GM23248 (cell line): ENCODE data around the gene PON3. TPM values are rescaled to one million over a fixed set of nuclear protein-coding genes. Genes with fewer than 3 reads are reported as not detected.
A peak's percentile ranks its signal among the peaks of the same experiment; 100 is the strongest.

Experiments used
- DNase-seq: peaks from one replicate; pipeline ENCODE4 v3.0.0-alpha.2; 2015
- H2AFZ ChIP-seq: fragments of 200-600 bp; sonication (generic); 2 replicates; pipeline ENCODE4 v1.6.1; 2016; ENCODE audit warnings: antibody characterized with exemption
- H3F3A ChIP-seq: fragments of 200-600 bp; sonication (generic); 2 replicates; pipeline ENCODE4 v1.6.1; 2016; ENCODE audit warnings: mild to moderate bottlenecking, antibody characterized with exemption, mixed run types; ENCODE audit not compliant: insufficient read depth
- H3K27ac ChIP-seq: fragments of 200-600 bp; sonication (generic); 2 replicates; pipeline ENCODE4 v1.5.1; 2016; ENCODE audit warnings: mild to moderate bottlenecking
- H3K27me3 ChIP-seq: fragments of 200-600 bp; sonication (generic); replicated peaks from 2 replicates; pipeline ENCODE4 v1.6.1; 2016; ENCODE audit warnings: mild to moderate bottlenecking; ENCODE audit not compliant: insufficient read depth
- H3K36me3 ChIP-seq: fragments of 200-600 bp; sonication (generic); 2 replicates; pipeline ENCODE4 v1.6.1; 2016; ENCODE audit warnings: low read depth, mild to moderate bottlenecking
- H3K4me1 ChIP-seq: fragments of 200-600 bp; sonication (generic); 2 replicates; pipeline ENCODE4 v1.6.1; 2016; ENCODE audit warnings: mild to moderate bottlenecking; ENCODE audit not compliant: insufficient read depth
- H3K4me2 ChIP-seq: fragments of 200-600 bp; sonication (generic); one replicate; pipeline ENCODE4 v1.6.1; 2016; ENCODE audit warnings: mild to moderate bottlenecking; ENCODE audit not compliant: unreplicated experiment
- H3K4me3 ChIP-seq: fragments of 200-600 bp; sonication (generic); 2 replicates; pipeline ENCODE4 v1.5.1; 2016; ENCODE audit warnings: mild to moderate bottlenecking
- H3K79me2 ChIP-seq: fragments of 200-600 bp; sonication (generic); 2 replicates; pipeline ENCODE4 v1.6.1; 2016; ENCODE audit warnings: mild to moderate bottlenecking; ENCODE audit not compliant: insufficient read depth
- H3K9ac ChIP-seq: fragments of 200-600 bp; sonication (generic); 2 replicates; pipeline ENCODE4 v1.6.1; 2016; ENCODE audit warnings: mild to moderate bottlenecking
- H3K9me2 ChIP-seq: fragments of 200-600 bp; sonication (generic); 2 replicates; pipeline ENCODE4 v1.6.1; 2016; ENCODE audit warnings: mixed run types, mild to moderate bottlenecking, moderate library complexity; ENCODE audit not compliant: insufficient read depth
- H3K9me3 ChIP-seq: fragments of 200-600 bp; sonication (generic); one replicate; pipeline ENCODE4 v1.6.1; 2017; ENCODE audit warnings: low read depth
- H4K20me1 ChIP-seq: fragments of 200-600 bp; sonication (generic); 2 replicates; pipeline ENCODE4 v1.6.0; 2016; ENCODE audit not compliant: insufficient read depth
- EZH2 ChIP-seq: fragments of 200-600 bp; sonication (generic); IDR thresholded peaks from 2 replicates; pipeline ENCODE4 v1.6.1; 2018; ENCODE audit warnings: antibody characterized with exemption, mild to moderate bottlenecking; ENCODE audit not compliant: insufficient read depth, poor library complexity, severe bottlenecking
- EZH2phosphoT487 ChIP-seq: fragments of 200-600 bp; sonication (generic); IDR thresholded peaks from 2 replicates; pipeline ENCODE4 v1.6.1; 2018; ENCODE audit warnings: antibody characterized with exemption, moderate library complexity, mild to moderate bottlenecking, low read depth; ENCODE audit not compliant: insufficient read depth
- WGBS, 2 experiments: methylation state at CpG; one replicate each; pipeline ENCODE4 v1.1.6; 2015 to 2017; ENCODE audit warnings: low lambda C conversion rate in 2 of 2, low coverage in 1 of 2; ENCODE audit errors: missing lambda C conversion rate in 2 of 2; 5-methylcytosine and 5-hydroxymethylcytosine counted together
- in situ Hi-C: fragments of 300-500 bp; cut with MboI; formaldehyde crosslinking; loops from 2 replicates; pipeline ENCODE4 v1.15.0; 2020
- polyA plus RNA-seq: library from polyadenylated mRNA; unstranded; fragments of >200 nt; fragmentation: Nextera tagmentation; extraction: Ambion mirVana; gene quantifications from 2 replicates; pipeline ENCODE4 v1.2.1, GENCODE V29; 2016
- total RNA-seq: library from RNA; depleted of rRNA; stranded (reverse); fragments of >200 nt; shearing (Covaris generic); gene quantifications from 2 replicates; pipeline ENCODE4 v1.2.3, GENCODE V29; 2014

PON3 gene
- total and polyA plus RNA-seq, 2 experiments from 2014 or later = not detected

DNA sequence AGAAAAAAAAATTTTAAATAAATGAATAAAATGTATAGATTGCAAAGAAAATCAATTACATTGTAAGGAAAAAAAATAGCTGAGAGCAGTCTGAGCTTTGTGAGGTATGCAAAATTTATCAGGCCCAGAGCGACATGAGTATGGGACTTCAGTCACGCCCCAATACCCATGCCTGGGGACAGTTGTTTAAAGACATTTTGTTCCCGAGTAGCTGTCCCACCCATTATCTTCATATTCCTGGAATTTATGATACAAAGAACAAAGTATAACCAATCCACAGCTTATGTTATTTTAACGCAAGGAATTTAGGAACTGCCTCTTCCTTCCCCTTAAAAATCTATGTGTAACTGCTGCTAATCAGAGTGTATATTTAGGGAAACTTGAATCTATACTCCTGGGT is 40.2 kb upstream of the PON3 start:
- Histone ChIP-seq H3K4me3 (no peak overlapping the region), H3K9me2 (no peaks in the 10 kb centered on the region), H2AFZ (no peak overlapping the region), H4K20me1 (no peaks in the 10 kb centered on the region), H3K9me3 (no peaks in the 10 kb centered on the region), H3K27ac (no peak overlapping the region), H3K27me3 (no peaks in the 10 kb centered on the region), H3F3A (peaks cover 5% of the 10 kb centered on the region; the same call in 1 of the 2 replicates), H3K4me1 (peaks cover 11% of the 10 kb centered on the region; the same call in 1 of the 2 replicates), H3K36me3 (no peaks in the 10 kb centered on the region), H3K4me2 (no peak overlapping the region), H3K9ac (no peak overlapping the region), H3K79me2 (peaks cover 27% of the 10 kb centered on the region)
- no peak for DNase-seq
- in situ Hi-C loops = no loop called here
- 88 to 90% methylated on average over 4 of the region's 4 CpGs for WGBS, 2 experiments
- no peak for TF ChIP-seq EZH2phosphoT487
- TF ChIP-seq EZH2 = no peak

DNA sequence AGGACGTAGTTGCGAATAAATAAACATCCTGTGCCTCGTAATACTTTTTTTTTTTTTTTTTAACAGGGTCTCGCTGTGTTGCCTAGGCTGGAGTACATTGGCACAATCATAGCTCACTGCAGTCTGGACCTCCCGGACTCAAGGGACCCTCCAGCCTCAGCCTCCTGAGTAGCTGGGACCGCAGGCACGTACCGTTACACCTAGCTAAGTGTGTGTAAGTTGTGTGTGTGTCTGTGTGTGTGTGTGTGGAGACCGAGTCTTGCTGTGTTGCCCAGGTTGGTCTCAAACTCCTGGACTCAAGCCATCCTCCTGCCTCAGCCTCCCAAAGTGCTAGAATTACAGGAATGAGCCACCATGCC is 39.2 kb upstream of the PON3 start:
- Histone ChIP-seq H4K20me1 (no peaks in the 10 kb centered on the region), H3K36me3 (no peaks in the 10 kb centered on the region), H3K4me2 (peak overlapping the region; percentile 94), H3K4me1 (peaks cover 11% of the 10 kb centered on the region; the same call in 1 of the 2 replicates), H3K79me2 (peaks cover 29% of the 10 kb centered on the region), H3K27ac (peak overlapping the region; percentile 82), H3K9ac (peak overlapping the region; percentile 92), H2AFZ (peak overlapping the region; percentile 100), H3K4me3 (peak overlapping the region; percentile 86), H3K9me2 (no peaks in the 10 kb centered on the region), H3K9me3 (no peaks in the 10 kb centered on the region), H3K27me3 (no peaks in the 10 kb centered on the region), H3F3A (peaks cover 5% of the 10 kb centered on the region; the same call in 1 of the 2 replicates)
- WGBS, 2 experiments = 64 to 68% methylated on average over 9 of the region's 9 CpGs
- TF ChIP-seq EZH2phosphoT487 (no peak), EZH2 (no peak)
- no peak for DNase-seq
- in situ Hi-C loops = no loop called here

DNA sequence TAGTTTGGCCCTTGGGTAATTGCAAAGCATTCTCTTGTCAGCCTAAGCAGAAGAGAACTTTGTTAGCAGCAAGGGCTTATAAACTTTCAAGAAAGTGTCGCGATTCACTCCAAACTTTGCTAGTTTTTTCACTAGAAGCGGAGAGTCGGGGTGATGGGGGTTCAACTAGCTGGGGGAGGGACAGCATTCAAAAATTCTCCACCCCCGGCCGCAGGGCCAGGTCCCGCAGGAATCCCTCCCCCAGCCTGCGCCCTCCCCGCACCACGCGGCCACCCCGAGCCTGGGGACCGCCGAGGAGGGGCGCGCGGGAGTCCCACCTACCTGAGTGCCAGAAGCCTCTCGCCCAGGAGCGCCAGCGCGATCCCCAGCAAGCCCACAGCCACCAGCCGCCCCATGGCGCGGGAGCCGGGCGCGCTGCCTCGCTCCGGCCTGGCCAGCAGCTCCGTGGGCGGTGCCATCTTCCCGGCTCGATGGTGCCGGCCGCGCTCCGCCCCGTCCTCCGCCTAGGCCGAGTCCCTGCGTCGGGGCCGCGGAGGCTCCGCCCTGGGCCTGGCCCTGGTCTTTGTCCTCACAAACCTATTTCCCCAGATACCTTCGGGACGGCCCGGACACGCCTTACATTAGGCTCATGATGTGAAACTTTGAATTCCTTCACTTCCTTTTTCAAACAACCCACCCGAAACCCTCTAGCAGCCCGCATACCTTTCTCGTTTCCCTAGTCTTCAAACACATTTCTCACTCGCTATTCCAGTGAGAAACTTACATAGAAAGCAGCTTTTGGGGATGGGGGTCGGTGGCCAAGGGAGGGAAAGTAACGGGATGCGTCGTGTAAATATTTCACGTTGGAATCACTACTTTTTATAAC is 38.6 kb upstream of the PON3 start, which contains the start of gene PON2:
Gene PON2 (minus strand): TSS at position 472 of the 865 bp plus-strand sequence. CDS start 77 bp downstream, at position 395.
- Histone ChIP-seq H2AFZ (peak within 1 kb of the TSS; percentile 100), H3K9me3 (no peaks in the 10 kb centered on the region), H3K4me1 (peaks cover 11% of the 10 kb centered on the region; the same call in 1 of the 2 replicates), H3F3A (peaks cover 5% of the 10 kb centered on the region; the same call in 1 of the 2 replicates), H3K27ac (peak within 1 kb of the TSS; percentile 82), H3K79me2 (peaks cover 33% of the 10 kb centered on the region), H3K9ac (peak within 1 kb of the TSS; percentile 92), H3K4me2 (peak within 1 kb of the TSS; percentile 94), H4K20me1 (no peaks in the 10 kb centered on the region), H3K27me3 (no peaks in the 10 kb centered on the region), H3K36me3 (no peaks in the 10 kb centered on the region), H3K4me3 (peak within 1 kb of the TSS; percentile 86), H3K9me2 (no peaks in the 10 kb centered on the region)
- peak; percentile 94 for DNase-seq
- no peak for TF ChIP-seq EZH2
- no peak for TF ChIP-seq EZH2phosphoT487
- in situ Hi-C loops = no loop called here
- 0 to 3% methylated on average over 18 to 57 of the region's 58 CpGs for WGBS, 2 experiments

DNA sequence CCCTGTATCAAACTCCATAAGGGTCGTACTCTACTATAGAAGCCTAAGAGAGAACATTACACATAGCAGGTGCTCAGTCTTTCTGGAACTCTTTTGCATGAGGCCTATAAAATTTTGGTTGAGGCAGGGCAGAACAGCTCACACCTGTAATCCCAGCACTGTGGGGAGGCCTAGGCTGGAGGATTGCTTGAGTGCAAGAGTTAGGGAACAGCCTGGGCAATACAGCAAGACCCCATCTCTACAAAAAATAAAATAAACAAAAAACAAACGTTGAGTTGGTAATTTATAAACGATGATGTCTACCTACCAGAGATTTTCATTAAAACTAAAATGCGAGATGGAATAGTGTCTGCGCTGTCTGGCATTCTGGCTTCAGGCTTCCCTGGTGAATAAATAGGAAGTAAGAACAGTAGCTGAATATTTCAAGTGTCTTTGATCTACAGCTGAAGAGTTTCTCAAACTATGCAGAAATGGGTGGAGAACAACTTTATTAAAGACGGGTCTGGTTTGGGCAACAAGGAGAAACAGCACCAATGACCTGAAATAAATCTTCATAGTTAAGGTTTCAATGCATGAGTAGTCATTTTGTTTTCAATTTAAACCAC is 37.9 kb upstream of the PON3 start:
- Histone ChIP-seq H3K9me3 (no peaks in the 10 kb centered on the region), H3K36me3 (no peaks in the 10 kb centered on the region), H3K4me2 (peak overlapping the region; percentile 94), H2AFZ (peak overlapping the region; percentile 100), H3K9me2 (no peaks in the 10 kb centered on the region), H3K79me2 (peaks cover 33% of the 10 kb centered on the region), H3K27me3 (no peaks in the 10 kb centered on the region), H4K20me1 (no peaks in the 10 kb centered on the region), H3K4me3 (peak overlapping the region; percentile 86), H3K9ac (peak overlapping the region; percentile 92), H3K4me1 (peaks cover 11% of the 10 kb centered on the region; the same call in 1 of the 2 replicates), H3F3A (peaks cover 5% of the 10 kb centered on the region; the same call in 1 of the 2 replicates), H3K27ac (peak overlapping the region; percentile 82)
- WGBS, 2 experiments = 19 to 24% methylated on average over 6 of the region's 6 CpGs
- TF ChIP-seq EZH2 (no peak), EZH2phosphoT487 (no peak)
- in situ Hi-C loops = no loop called here
- no peak for DNase-seq
